GM12873 (cell line): ENCODE results near the gene PACSIN2.
A peak's percentile ranks its signal among the peaks of the same experiment; 100 is the strongest.

ENCODE experiments used
- TF ChIP-seq, protein P1 (sequence below): IDR thresholded peaks from 2 replicates; pipeline ENCODE4 v1.5.1; 2012; ENCODE audit warnings: low read depth, mild to moderate bottlenecking, moderate library complexity, low read length, control low read depth; ENCODE audit not compliant: insufficient read depth; ENCODE audit errors: missing control alignments

Gene PACSIN2, protein sequence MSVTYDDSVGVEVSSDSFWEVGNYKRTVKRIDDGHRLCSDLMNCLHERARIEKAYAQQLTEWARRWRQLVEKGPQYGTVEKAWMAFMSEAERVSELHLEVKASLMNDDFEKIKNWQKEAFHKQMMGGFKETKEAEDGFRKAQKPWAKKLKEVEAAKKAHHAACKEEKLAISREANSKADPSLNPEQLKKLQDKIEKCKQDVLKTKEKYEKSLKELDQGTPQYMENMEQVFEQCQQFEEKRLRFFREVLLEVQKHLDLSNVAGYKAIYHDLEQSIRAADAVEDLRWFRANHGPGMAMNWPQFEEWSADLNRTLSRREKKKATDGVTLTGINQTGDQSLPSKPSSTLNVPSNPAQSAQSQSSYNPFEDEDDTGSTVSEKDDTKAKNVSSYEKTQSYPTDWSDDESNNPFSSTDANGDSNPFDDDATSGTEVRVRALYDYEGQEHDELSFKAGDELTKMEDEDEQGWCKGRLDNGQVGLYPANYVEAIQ

DNA sequence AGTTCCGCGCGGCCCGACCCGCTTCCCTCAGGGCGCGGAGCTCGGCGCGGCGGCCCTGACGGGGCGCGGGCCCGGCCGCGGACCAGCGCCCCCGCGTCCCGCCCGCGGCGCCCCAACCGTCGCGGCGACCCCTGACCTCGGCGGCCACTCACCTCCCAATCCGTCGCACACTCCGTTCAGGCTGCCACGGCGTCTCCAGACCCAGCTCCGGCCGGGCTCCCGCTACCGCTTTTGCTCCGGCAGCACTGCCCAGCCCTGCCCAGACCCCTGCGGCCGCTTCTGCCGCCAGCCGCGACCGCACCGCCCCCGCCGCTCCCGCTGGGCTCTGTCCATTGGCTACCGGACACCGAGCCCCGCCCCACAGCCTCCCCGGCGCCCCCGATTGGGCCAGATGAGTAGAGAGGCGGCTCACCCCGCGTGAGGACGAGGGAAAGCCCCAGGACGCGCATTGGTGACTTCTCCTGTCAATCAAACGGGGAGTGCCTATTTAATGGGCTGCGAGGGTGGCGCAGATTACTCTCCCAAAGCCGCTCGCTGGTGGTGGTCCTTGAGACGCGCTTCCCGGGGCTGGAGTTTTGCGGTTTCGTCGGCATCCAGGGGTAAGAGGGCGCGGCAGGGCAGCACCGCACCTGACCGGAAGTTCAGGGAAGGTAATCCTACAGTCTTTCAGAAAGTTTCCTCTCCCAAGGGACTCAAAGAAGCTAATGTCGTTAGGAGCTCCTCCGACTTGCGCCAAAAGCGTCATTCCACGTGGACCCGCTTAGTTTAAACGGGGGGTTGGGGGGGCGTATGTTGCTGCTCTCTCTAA, at the start of gene PACSIN2:
Gene PACSIN2 (minus strand): TSS at position 281 of the 808 bp plus-strand sequence. CDS start 103,069 bp downstream, outside the sequence.
- TF ChIP-seq, protein P1, sequence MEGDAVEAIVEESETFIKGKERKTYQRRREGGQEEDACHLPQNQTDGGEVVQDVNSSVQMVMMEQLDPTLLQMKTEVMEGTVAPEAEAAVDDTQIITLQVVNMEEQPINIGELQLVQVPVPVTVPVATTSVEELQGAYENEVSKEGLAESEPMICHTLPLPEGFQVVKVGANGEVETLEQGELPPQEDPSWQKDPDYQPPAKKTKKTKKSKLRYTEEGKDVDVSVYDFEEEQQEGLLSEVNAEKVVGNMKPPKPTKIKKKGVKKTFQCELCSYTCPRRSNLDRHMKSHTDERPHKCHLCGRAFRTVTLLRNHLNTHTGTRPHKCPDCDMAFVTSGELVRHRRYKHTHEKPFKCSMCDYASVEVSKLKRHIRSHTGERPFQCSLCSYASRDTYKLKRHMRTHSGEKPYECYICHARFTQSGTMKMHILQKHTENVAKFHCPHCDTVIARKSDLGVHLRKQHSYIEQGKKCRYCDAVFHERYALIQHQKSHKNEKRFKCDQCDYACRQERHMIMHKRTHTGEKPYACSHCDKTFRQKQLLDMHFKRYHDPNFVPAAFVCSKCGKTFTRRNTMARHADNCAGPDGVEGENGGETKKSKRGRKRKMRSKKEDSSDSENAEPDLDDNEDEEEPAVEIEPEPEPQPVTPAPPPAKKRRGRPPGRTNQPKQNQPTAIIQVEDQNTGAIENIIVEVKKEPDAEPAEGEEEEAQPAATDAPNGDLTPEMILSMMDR, result peak; percentile 1

DNA sequence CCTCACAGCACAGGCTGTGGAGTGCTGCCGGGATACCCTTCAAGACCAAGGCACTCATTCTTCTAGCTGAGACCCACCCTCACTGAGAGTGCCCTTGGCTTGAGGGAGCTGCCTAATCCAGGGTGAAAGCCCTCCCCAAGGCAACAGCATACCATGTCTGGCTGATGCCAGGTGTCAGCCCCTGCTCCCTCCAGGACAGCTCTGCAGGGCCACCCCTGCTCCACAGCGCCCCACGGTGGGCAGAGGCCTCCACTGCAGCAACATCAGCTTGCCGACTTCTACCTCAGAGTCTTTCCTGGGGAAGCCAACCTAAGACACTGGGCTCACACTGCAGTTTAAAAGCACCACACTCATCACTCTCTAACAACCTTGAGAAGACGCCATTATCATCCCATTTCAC, 45.2 kb upstream of the PACSIN2 start:
- TF ChIP-seq, protein P1, result peak; percentile 86

DNA sequence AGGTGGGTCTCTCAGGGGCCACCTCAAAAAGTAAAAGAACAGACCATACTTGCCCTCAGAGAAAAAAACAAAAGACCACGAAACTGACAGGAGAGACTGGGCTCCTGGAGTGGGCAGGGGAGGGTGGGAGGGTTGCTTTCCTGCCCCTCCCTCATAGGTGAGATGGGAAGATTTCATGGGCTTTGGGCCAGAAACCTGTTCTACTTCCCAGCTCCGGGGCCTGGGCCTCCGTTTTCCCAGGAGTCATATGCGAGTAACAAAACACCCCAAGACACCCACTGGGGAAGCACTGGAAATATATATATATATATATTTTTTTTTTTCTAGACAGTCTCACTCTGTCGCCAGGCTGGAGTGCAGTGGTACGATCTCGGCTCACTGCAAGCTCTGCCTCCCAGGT, 42.7 kb upstream of the PACSIN2 start:
- TF ChIP-seq, protein P1, result no peak

DNA sequence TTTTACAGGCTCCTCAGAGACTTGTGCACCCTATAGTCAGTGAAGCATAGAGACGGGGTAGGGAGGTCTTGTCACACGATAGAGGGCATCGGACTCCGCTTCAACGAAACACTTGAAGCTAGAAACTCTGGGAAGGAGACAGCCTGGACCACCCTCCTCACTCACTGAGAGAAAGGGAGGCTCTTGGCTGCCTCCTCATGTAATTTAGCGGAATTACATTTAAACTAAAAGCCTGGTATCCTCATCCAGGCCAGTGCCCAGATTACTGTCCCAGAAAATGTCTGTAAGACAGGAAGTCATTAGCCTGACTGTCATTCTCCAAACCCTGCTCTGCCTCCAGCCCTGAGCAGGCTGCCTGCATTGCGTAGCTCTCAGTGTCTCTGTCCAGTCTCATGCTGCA, 38.2 kb upstream of the PACSIN2 start:
- TF ChIP-seq, protein P1, result peak; percentile 49

DNA sequence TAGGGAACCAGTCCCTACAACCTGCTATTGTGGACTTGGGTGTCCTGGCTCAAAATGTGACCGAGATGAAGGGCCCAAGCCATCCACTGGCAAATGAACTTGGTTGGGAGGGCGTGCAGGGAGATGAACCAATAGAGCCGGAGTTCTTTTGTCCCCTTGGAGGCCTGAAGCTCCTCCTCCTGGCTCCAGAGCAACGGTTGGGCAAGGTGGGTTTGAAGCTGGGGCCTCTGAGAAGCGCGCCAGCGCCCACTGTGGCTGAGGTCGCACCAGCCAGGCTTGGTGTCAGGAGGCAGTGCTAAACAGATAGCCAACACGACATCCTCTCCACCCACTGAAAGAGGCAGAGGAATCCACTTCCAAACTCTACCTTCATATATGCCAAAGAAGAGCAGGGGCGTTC, 36.0 kb upstream of the PACSIN2 start:
- TF ChIP-seq, protein P1, result peak; percentile 18

DNA sequence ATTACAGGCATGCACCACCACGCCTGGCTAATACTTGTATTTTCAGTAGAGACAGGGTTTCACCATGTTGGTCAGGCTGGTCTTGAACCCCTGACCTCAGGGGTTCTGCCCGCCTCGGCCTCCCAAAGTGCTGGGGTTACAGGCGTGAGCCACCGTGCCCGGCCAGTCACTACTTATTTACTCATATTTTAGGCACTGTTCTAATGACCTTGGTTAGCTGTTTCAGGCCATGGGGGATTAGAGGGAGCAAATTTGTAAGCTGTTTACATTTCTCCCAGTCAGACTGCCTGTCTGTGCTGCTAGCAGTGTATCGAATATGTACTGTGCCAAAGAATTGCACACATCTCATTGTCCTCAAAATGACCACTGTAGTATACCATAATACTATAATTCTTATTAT, 32.7 kb upstream of the PACSIN2 start:
- TF ChIP-seq, protein P1, result no peak

DNA sequence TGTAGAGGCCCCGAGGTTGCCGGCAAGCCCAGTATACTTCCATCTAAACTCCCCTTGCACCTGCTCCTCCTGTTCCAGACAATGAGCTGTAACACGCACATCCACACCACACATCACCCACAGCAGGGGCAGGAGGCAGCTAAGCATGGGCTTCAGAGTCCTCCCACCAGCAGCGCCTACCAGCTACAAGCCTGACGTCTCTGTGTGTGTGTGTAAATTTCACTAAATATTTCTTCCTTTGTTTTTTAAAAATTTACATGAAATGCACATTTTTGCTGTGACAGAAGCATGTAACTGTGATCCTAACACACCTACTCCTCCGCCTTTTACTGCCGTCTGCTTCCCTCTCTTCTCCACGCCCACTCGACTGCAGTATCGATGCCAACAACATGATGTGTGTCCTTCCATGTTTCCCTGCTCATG, 29.4 kb upstream of the PACSIN2 start:
- TF ChIP-seq, protein P1, result no peak
